Measurements from ENCODE around the gene CREBBP.

DNA sequence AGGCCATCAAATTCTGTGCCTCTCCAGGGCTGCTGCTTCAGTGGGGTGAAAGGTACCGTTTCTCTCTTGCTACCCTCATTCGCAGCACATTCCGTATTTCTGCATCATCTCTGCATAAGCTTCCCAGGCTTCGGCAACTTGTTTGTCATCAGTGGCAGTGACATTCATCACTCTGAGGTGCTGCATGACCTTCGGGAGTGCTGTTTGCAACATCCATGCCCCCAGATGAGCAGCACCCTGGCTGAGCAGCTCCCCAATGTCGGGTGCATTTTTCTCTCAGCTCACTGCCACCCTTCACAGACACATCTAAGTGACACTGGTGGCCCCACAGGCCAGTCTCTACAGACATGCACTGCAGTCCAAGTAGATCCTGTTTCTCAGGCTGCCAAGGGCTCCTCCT lies 3.8 kb downstream of the CREBBP start:
- TF ChIP-seq POLR2A (IDR thresholded peaks at IDR 0.05; ENCODE audit: low read length) (no peak), GATA1 (IDR thresholded peaks at IDR 0.05; ENCODE audit: low read depth, low read length) (no peak)

Measured in erythroblast (primary cell).